ENCODE measurements around the gene TGFBR3.

DNA sequence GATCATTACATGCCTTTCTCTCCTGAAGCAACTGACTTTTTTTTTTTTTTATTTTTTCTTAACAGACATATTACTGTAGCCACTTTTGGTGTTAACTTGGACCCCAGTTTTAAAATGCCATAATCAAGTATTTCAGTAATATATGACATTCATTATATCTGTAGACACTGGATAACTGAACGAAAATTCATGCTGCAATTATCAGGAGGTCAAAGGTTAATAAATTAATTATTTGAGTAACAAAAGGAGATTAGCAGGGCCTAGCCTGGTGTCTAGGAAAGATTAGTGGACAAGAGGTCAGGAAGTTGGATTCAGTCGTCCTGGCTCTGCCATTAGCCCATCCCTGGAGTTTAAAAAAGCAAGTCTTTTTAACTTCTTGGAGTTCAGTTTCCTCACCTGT, 168.1 kb downstream of the TGFBR3 start:
- TF ChIP-seq, protein P1, sequence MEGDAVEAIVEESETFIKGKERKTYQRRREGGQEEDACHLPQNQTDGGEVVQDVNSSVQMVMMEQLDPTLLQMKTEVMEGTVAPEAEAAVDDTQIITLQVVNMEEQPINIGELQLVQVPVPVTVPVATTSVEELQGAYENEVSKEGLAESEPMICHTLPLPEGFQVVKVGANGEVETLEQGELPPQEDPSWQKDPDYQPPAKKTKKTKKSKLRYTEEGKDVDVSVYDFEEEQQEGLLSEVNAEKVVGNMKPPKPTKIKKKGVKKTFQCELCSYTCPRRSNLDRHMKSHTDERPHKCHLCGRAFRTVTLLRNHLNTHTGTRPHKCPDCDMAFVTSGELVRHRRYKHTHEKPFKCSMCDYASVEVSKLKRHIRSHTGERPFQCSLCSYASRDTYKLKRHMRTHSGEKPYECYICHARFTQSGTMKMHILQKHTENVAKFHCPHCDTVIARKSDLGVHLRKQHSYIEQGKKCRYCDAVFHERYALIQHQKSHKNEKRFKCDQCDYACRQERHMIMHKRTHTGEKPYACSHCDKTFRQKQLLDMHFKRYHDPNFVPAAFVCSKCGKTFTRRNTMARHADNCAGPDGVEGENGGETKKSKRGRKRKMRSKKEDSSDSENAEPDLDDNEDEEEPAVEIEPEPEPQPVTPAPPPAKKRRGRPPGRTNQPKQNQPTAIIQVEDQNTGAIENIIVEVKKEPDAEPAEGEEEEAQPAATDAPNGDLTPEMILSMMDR (IDR thresholded peaks at IDR 0.05) = no peak
- TF ChIP-seq POLR2A (IDR thresholded peaks at IDR 0.05) = no peak
- no peak for TF ChIP-seq EP300 (IDR thresholded peaks at IDR 0.05)
